Astrocyte (in vitro differentiated cells and primary cell): ENCODE data around the gene ESPL1. TPM values are rescaled to one million over a fixed set of nuclear protein-coding genes. Genes with fewer than 3 reads are reported as not detected.

Source experiments
- DNase-seq: peaks from one replicate; pipeline ENCODE4 v3.0.0-alpha.2; 2010; ENCODE audit warnings: low read depth
- FAIRE-seq: peaks from 2 replicates; lab custom pipeline; 2011; peaks lifted over from hg19 to GRCh38; lab: Jason Lieb, UNC
- H2AFZ ChIP-seq: 2 replicates; pipeline ENCODE4 v1.6.0; 2012; ENCODE audit warnings: low read depth, low read length, inconsistent platforms
- H3K27ac ChIP-seq: 2 replicates; pipeline ENCODE4 v1.5.1; 2011; ENCODE audit warnings: low read depth, low read length, inconsistent platforms
- H3K27me3 ChIP-seq: 2 replicates; pipeline ENCODE4 v1.6.0; 2011; ENCODE audit warnings: low read length, inconsistent platforms; ENCODE audit not compliant: insufficient read depth
- H3K36me3 ChIP-seq: 2 replicates; pipeline ENCODE4 v1.5.1; 2011; ENCODE audit warnings: low read length, inconsistent platforms; ENCODE audit not compliant: insufficient read depth
- H3K4me1 ChIP-seq: 2 replicates; pipeline ENCODE4 v1.5.1; 2011; ENCODE audit warnings: low read length, inconsistent platforms; ENCODE audit not compliant: insufficient read depth
- H3K4me2 ChIP-seq: 2 replicates; pipeline ENCODE4 v1.6.0; 2012; ENCODE audit warnings: low read length, inconsistent platforms
- H3K4me3 ChIP-seq: 2 replicates; pipeline ENCODE4 v1.5.1; 2011; ENCODE audit warnings: low read depth, mild to moderate bottlenecking, low read length, inconsistent platforms; ENCODE audit not compliant: insufficient read depth
- H3K79me2 ChIP-seq: 2 replicates; pipeline ENCODE4 v1.6.0; 2012; ENCODE audit warnings: mild to moderate bottlenecking, low read length, inconsistent platforms; ENCODE audit not compliant: insufficient read depth
- H3K9ac ChIP-seq: 2 replicates; pipeline ENCODE4 v1.6.0; 2012; ENCODE audit warnings: mild to moderate bottlenecking, low read length, inconsistent platforms
- H3K9me3 ChIP-seq: 2 replicates; pipeline ENCODE4 v1.5.1; 2012; ENCODE audit warnings: low read depth, mild to moderate bottlenecking, low read length, inconsistent platforms; ENCODE audit not compliant: insufficient read depth
- H4K20me1 ChIP-seq: 2 replicates; pipeline ENCODE4 v1.6.0; 2012; ENCODE audit warnings: low read length, inconsistent platforms; ENCODE audit not compliant: insufficient read depth
- H3K27ac Mint-ChIP-seq: one replicate; pipeline ENCODE4 v1.8.0; 2021; ENCODE audit warnings: mild to moderate bottlenecking, mixed read lengths; ENCODE audit not compliant: unreplicated experiment
- H3K27me3 Mint-ChIP-seq: one replicate; pipeline ENCODE4 v1.8.0; 2021; ENCODE audit warnings: low read depth, mixed read lengths; ENCODE audit not compliant: unreplicated experiment
- H3K36me3 Mint-ChIP-seq: one replicate; pipeline ENCODE4 v1.8.0; 2021; ENCODE audit warnings: low read depth, mixed read lengths; ENCODE audit not compliant: unreplicated experiment
- H3K4me1 Mint-ChIP-seq: one replicate; pipeline ENCODE4 v1.8.0; 2021; ENCODE audit warnings: low read depth, mixed read lengths; ENCODE audit not compliant: unreplicated experiment
- H3K4me3 Mint-ChIP-seq: one replicate; pipeline ENCODE4 v1.8.0; 2021; ENCODE audit warnings: mild to moderate bottlenecking, moderate library complexity, mixed read lengths; ENCODE audit not compliant: unreplicated experiment
- H3K9me3 Mint-ChIP-seq: one replicate; pipeline ENCODE4 v1.8.0; 2021; ENCODE audit warnings: mild to moderate bottlenecking, mixed read lengths; ENCODE audit not compliant: unreplicated experiment
- EZH2 ChIP-seq: IDR thresholded peaks from 2 replicates; pipeline ENCODE4 v1.6.1; 2012; ENCODE audit warnings: mild to moderate bottlenecking, low read length, inconsistent platforms; ENCODE audit not compliant: insufficient read depth
- total RNA-seq: library from RNA; stranded (reverse); gene quantifications from 2 replicates; pipeline ENCODE4 v1.2.1, GENCODE V29; 2021
- TF ChIP-seq, protein P1 (sequence below): IDR thresholded peaks from 2 replicates; pipeline ENCODE4 v1.5.1; 2011; ENCODE audit warnings: low read depth, mild to moderate bottlenecking, inconsistent platforms, low read length, moderate library complexity; ENCODE audit not compliant: insufficient read depth

Gene ESPL1
- total RNA-seq, 1 donor from 2014 or later, result 2.0 TPM

DNA sequence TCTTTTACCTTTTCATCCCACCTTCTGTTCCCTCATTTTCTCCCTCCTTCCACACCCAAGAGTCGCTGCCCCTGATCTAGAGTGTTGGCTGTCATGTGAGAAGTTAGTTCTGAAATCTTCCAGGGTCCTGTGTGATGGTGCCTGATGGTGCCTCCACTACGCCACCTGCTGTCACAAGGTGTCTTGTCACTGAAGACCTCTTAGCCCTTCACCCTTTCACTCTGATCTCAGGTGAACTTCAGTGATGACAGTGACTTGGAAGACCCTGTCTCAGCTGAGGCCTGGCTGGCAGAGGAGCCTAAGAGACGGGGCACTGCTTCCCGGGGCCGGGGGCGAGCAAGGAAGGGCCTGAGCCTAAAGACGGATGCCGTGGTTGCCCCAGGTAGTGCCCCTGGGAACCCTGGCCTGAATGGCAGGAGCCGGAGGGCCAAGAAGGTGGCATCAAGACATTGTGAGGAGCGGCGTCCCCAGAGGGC, 19.7 kb downstream of the ESPL1 start:
- Histone ChIP-seq H2AFZ (no peak overlapping the region), H3K9me3 (no peaks in the 10 kb centered on the region), H3K27me3 (no peaks in the 10 kb centered on the region), H3K4me1 (peaks cover 24% of the 10 kb centered on the region), H3K9ac (no peak overlapping the region), H3K36me3 (peaks cover 10% of the 10 kb centered on the region), H3K4me3 (no peak overlapping the region), H4K20me1 (no peaks in the 10 kb centered on the region), H3K27ac (no peak overlapping the region), H3K4me2 (no peak overlapping the region), H3K79me2 (no peaks in the 10 kb centered on the region)
- peaks cover 1% of the 10 kb centered on the region for H3K36me3 Mint-ChIP-seq
- TF ChIP-seq, protein P1, sequence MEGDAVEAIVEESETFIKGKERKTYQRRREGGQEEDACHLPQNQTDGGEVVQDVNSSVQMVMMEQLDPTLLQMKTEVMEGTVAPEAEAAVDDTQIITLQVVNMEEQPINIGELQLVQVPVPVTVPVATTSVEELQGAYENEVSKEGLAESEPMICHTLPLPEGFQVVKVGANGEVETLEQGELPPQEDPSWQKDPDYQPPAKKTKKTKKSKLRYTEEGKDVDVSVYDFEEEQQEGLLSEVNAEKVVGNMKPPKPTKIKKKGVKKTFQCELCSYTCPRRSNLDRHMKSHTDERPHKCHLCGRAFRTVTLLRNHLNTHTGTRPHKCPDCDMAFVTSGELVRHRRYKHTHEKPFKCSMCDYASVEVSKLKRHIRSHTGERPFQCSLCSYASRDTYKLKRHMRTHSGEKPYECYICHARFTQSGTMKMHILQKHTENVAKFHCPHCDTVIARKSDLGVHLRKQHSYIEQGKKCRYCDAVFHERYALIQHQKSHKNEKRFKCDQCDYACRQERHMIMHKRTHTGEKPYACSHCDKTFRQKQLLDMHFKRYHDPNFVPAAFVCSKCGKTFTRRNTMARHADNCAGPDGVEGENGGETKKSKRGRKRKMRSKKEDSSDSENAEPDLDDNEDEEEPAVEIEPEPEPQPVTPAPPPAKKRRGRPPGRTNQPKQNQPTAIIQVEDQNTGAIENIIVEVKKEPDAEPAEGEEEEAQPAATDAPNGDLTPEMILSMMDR, result peak; percentile 35
- no peak for TF ChIP-seq EZH2
- H3K27me3 Mint-ChIP-seq, result peaks cover 3% of the 10 kb centered on the region
- no peaks in the 10 kb centered on the region for H3K9me3 Mint-ChIP-seq
- no peaks in the 10 kb centered on the region for H3K4me1 Mint-ChIP-seq
- no peak overlapping the region for H3K4me3 Mint-ChIP-seq
- DNase-seq (peak; percentile 18), FAIRE-seq (no peak)
- H3K27ac Mint-ChIP-seq, result no peak overlapping the region

DNA sequence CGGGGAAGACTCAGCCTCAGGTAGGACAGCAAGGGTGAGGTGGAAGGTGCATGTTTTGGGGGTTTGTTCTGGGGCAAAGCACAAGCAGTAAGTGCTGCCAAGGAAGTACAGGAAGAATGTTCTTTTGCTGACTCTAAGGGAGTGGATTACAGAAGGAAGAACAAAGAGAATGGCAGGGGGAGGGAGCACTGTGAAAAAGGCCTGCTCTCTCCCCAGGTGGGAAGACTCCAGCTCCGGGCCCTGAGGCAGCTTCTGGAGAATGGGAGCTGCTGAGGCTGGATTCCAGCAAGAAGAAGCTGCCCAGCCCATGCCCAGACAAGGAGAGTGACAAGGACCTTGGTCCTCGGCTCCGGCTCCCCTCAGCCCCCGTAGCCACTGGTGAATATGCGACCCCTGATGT, 20.2 kb downstream of the ESPL1 start:
- H3K36me3 ChIP-seq, result peaks cover 10% of the 10 kb centered on the region
- H3K4me1 ChIP-seq, result peaks cover 24% of the 10 kb centered on the region
- no peak overlapping the region for H3K27ac Mint-ChIP-seq
- FAIRE-seq (no peak), DNase-seq (no peak)
- peaks cover 3% of the 10 kb centered on the region for H3K27me3 Mint-ChIP-seq
- no peak overlapping the region for H3K9ac ChIP-seq
- no peak overlapping the region for H3K27ac ChIP-seq
- no peaks in the 10 kb centered on the region for H3K9me3 Mint-ChIP-seq
- H4K20me1 ChIP-seq, result no peaks in the 10 kb centered on the region
- H2AFZ ChIP-seq, result no peak overlapping the region
- H3K79me2 ChIP-seq, result no peaks in the 10 kb centered on the region
- no peaks in the 10 kb centered on the region for H3K4me1 Mint-ChIP-seq
- H3K9me3 ChIP-seq, result no peaks in the 10 kb centered on the region
- H3K27me3 ChIP-seq, result no peaks in the 10 kb centered on the region
- no peak overlapping the region for H3K4me2 ChIP-seq
- H3K4me3 Mint-ChIP-seq, result no peak overlapping the region
- H3K4me3 ChIP-seq, result no peak overlapping the region
- TF ChIP-seq, protein P1, result no peak
- TF ChIP-seq EZH2, result no peak
- H3K36me3 Mint-ChIP-seq, result peaks cover 4% of the 10 kb centered on the region

DNA sequence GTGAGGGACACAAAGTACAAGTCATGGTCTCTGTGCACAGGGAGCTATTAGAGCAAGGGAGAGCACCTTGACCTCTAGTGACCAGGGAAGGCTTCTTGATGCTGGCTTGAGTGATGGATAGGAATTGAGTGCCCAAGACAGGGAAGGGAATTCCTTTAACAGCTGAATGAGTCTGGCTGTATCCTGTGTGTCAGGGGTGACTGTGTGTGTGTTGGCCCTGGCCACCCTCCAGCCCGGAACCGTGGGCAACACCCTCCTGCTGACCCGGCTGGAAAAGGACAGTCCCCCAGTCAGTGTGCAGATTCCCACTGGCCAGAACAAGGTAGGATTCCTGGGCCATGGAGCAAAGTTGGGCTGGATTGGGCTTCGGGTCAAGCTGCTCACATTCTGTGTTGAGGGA, 21.8 kb downstream of the ESPL1 start:
- TF ChIP-seq EZH2, result no peak
- TF ChIP-seq, protein P1, result no peak
- no peaks in the 10 kb centered on the region for H3K9me3 Mint-ChIP-seq
- no peak for FAIRE-seq
- Histone ChIP-seq H3K4me1 (peaks cover 26% of the 10 kb centered on the region), H3K36me3 (peaks cover 5% of the 10 kb centered on the region), H3K79me2 (no peaks in the 10 kb centered on the region), H3K9me3 (no peaks in the 10 kb centered on the region), H3K27ac (peak overlapping the region; percentile 69), H3K9ac (peak overlapping the region; percentile 33), H3K4me2 (peak overlapping the region; percentile 64), H4K20me1 (no peaks in the 10 kb centered on the region), H3K27me3 (no peaks in the 10 kb centered on the region), H2AFZ (no peak overlapping the region), H3K4me3 (no peak overlapping the region)
- DNase-seq, result peak; percentile 12
- H3K27ac Mint-ChIP-seq, result no peak overlapping the region
- no peak overlapping the region for H3K4me3 Mint-ChIP-seq
- peaks cover 4% of the 10 kb centered on the region for H3K36me3 Mint-ChIP-seq
- H3K4me1 Mint-ChIP-seq, result peaks cover 1% of the 10 kb centered on the region
- H3K27me3 Mint-ChIP-seq, result peaks cover 3% of the 10 kb centered on the region
